Stimulated activated naive CD8-positive, alpha-beta T cell treated with anti-CD3 and anti-CD28 coated beads, Interleukin-15, Interleukin-2, amounts not matched to agents 100 ng/mL and 50 ng/mL, for 24 hours (primary cell): ENCODE measurements around the gene UBAP1.
"Not testable (repeated sequence)": the region's sequence is repeated elsewhere in the genome, so short reads cannot be mapped to it uniquely, and the experiment has no call there.

Source experiments
- H3K27ac Mint-ChIP-seq: one replicate; pipeline ENCODE4 v1.8.0; 2021; ENCODE audit warnings: mild to moderate bottlenecking, mixed read lengths
- H3K27me3 Mint-ChIP-seq: one replicate; pipeline ENCODE4 v1.8.0; 2021; ENCODE audit warnings: mixed read lengths
- H3K36me3 Mint-ChIP-seq: one replicate; pipeline ENCODE4 v1.8.0; 2021; ENCODE audit warnings: low read depth, mixed read lengths
- H3K4me1 Mint-ChIP-seq: one replicate; pipeline ENCODE4 v1.8.0; 2021; ENCODE audit warnings: low read depth, mixed read lengths
- H3K4me3 Mint-ChIP-seq: one replicate; pipeline ENCODE4 v1.8.0; 2021; ENCODE audit warnings: mild to moderate bottlenecking, mixed read lengths
- H3K9me3 Mint-ChIP-seq: one replicate; pipeline ENCODE4 v1.8.0; 2021; ENCODE audit warnings: mixed read lengths

The UBAP1 gene

DNA sequence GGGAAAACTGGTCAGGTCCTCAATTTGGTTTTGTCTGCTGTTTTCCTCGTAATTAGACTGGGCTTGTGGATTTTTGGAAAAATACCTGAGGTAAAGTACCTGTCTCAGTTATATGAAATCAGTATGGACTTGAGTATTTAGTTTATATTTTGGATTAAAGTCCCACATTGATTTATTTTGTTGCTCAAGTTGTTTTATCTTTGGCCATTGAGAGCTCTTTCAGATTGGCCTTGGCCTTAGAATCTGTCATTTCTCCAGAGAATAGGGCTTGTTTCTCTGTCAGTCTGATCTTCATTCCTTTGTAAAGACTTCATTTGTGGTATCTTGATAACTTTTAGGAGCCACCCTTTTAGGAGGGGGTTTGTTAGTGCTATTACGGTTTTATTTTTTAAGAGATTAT is 21.2 kb downstream of the UBAP1 start:
- Mint-ChIP-seq H3K27ac (no peak overlapping the region), H3K4me3 (no peak overlapping the region), H3K4me1 (peaks cover 36% of the 10 kb centered on the region), H3K27me3 (no peaks in the 10 kb centered on the region), H3K9me3 (no peaks in the 10 kb centered on the region), H3K36me3 (peaks cover 12% of the 10 kb centered on the region)

- Mint-ChIP-seq H3K4me3 (no peak overlapping the region), H3K27ac (no peak overlapping the region), H3K27me3 (no peaks in the 10 kb centered on the region), H3K4me1 (peaks cover 25% of the 10 kb centered on the region), H3K9me3 (no peaks in the 10 kb centered on the region), H3K36me3 (peaks cover 13% of the 10 kb centered on the region)
These were observed 24.6 kb downstream of the UBAP1 start for GRCh38 chr9:34203275-34203991.

- no peak overlapping the region for H3K4me3 Mint-ChIP-seq
- H3K27ac Mint-ChIP-seq: no peak overlapping the region
- H3K4me1 Mint-ChIP-seq: peaks cover 25% of the 10 kb centered on the region
- no peaks in the 10 kb centered on the region for H3K9me3 Mint-ChIP-seq
- H3K27me3 Mint-ChIP-seq: no peaks in the 10 kb centered on the region
- H3K36me3 Mint-ChIP-seq: peaks cover 14% of the 10 kb centered on the region
These were observed 25.3 kb downstream of the UBAP1 start for GRCh38 chr9:34203992-34204635.

- H3K4me1 Mint-ChIP-seq: peaks cover 28% of the 10 kb centered on the region
These were observed 26.3 kb downstream of the UBAP1 start for GRCh38 chr9:34205102-34205501.

GRCh38 chr9:34206561-34206960 is 27.7 kb downstream of the UBAP1 start:
- peaks cover 24% of the 10 kb centered on the region for H3K36me3 Mint-ChIP-seq
- H3K4me1 Mint-ChIP-seq: peaks cover 30% of the 10 kb centered on the region
- H3K4me3 Mint-ChIP-seq: no peak overlapping the region
- no peak overlapping the region for H3K27ac Mint-ChIP-seq
- no peaks in the 10 kb centered on the region for H3K9me3 Mint-ChIP-seq
- H3K27me3 Mint-ChIP-seq: no peaks in the 10 kb centered on the region

More at GRCh38 chr9:34205102-34205501, 26.3 kb downstream of the UBAP1 start:
- H3K27me3 Mint-ChIP-seq: no peaks in the 10 kb centered on the region
- peaks cover 22% of the 10 kb centered on the region for H3K36me3 Mint-ChIP-seq
- no peak overlapping the region for H3K27ac Mint-ChIP-seq
- H3K9me3 Mint-ChIP-seq: no peaks in the 10 kb centered on the region
- H3K4me3 Mint-ChIP-seq: no peak overlapping the region

- peaks cover 33% of the 10 kb centered on the region for H3K4me1 Mint-ChIP-seq
- peaks cover 24% of the 10 kb centered on the region for H3K36me3 Mint-ChIP-seq
- H3K27ac Mint-ChIP-seq: no peak overlapping the region
- no peaks in the 10 kb centered on the region for H3K27me3 Mint-ChIP-seq
- no peak overlapping the region for H3K4me3 Mint-ChIP-seq
- no peaks in the 10 kb centered on the region for H3K9me3 Mint-ChIP-seq
These were observed 32.6 kb downstream of the UBAP1 start for GRCh38 chr9:34211395-34211794.

DNA sequence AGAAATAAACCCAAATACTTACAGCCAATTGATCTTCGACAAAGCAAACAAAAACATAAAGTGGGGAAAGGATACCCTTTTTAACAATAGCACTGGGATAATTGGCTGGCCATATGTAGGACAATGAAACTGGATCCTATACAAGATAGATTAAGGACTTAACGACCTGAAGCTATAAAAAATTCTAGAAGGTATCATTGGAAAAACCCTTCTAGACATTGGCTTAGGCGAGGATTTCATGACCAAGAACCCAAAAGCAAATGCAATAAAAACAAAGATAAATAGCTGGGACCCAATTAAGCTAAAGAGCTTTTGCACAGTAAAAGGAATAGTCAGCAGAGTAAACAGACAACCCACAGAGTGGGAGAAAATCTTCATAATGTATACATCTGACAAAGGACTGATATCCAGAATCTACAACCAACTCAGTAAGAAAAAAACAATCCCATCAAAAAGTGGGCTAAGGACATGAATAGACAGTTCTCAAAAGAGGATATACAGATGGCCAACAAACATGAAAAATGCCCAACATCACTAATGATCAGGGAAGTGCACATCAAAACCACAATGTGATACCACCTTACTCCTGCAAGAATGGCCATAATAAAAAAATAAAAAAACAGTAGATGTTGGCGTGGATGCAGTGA is 35.6 kb downstream of the UBAP1 start:
- H3K4me3 Mint-ChIP-seq, H3K27me3 Mint-ChIP-seq, H3K9me3 Mint-ChIP-seq, H3K27ac Mint-ChIP-seq: not testable (repeated sequence)
- Mint-ChIP-seq H3K4me1 (peaks cover 32% of the 10 kb centered on the region), H3K36me3 (peaks cover 12% of the 10 kb centered on the region)

DNA sequence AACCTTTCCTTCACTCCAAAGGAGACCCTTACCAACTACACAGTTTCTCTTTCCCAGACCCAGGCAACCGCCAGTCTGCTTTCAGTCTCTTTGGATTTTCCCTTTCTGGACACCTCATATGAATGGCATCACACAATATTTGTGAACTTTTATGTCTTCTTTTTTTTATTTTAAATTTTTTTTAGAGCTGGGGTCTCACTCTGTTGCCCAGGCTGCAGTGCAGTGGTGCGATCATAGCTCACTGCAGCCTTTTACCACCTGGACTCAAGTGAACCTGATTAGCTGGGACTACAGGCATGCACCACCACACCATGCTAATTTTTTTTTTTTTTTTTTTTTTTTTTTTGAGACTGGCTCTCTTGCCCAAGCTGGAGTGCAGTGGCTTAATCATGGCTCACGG is 37.5 kb downstream of the UBAP1 start:
- Mint-ChIP-seq H3K4me1 (peaks cover 21% of the 10 kb centered on the region), H3K36me3 (peaks cover 13% of the 10 kb centered on the region), H3K27me3 (no peaks in the 10 kb centered on the region), H3K9me3 (no peaks in the 10 kb centered on the region), H3K27ac (no peak overlapping the region), H3K4me3 (no peak overlapping the region)

- not testable (repeated sequence) for H3K27me3 Mint-ChIP-seq, H3K9me3 Mint-ChIP-seq, H3K27ac Mint-ChIP-seq, H3K4me3 Mint-ChIP-seq
- peaks cover 17% of the 10 kb centered on the region for H3K4me1 Mint-ChIP-seq
- H3K36me3 Mint-ChIP-seq: peaks cover 20% of the 10 kb centered on the region
These were observed 38.2 kb downstream of the UBAP1 start for GRCh38 chr9:34217015-34217414.

- Mint-ChIP-seq H3K9me3 (no peaks in the 10 kb centered on the region), H3K36me3 (peaks cover 23% of the 10 kb centered on the region), H3K4me1 (peaks cover 11% of the 10 kb centered on the region), H3K4me3 (no peak overlapping the region), H3K27me3 (no peaks in the 10 kb centered on the region), H3K27ac (no peak overlapping the region)
These were observed 39.6 kb downstream of the UBAP1 start for GRCh38 chr9:34218446-34218845.

DNA sequence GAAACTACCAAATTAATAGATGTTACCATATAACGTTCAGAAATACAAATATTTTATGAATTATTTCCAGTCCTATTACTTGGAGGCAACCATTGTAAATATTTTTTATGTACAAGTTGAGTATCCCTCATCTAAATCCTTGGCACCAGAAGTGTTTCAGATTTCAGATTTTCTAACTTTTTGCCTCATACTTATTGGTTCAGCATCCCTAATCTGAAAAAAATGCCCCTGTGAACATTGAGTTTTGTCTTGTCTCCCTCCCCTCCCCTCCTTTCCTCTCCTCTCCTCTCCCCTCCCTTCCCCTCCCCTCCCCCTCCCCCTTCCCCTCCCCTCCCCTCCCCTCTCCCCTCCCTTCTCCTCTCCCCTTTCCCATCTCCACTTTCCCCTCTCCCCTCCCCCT is 40.6 kb downstream of the UBAP1 start:
- H3K27ac Mint-ChIP-seq: no peak overlapping the region
- H3K4me3 Mint-ChIP-seq: no peak overlapping the region
- H3K27me3 Mint-ChIP-seq: no peaks in the 10 kb centered on the region
- H3K36me3 Mint-ChIP-seq: peaks cover 31% of the 10 kb centered on the region
- peaks cover 7% of the 10 kb centered on the region for H3K4me1 Mint-ChIP-seq
- no peaks in the 10 kb centered on the region for H3K9me3 Mint-ChIP-seq

- Mint-ChIP-seq H3K27ac (no peak overlapping the region), H3K27me3 (no peaks in the 10 kb centered on the region), H3K4me3 (no peak overlapping the region), H3K9me3 (no peaks in the 10 kb centered on the region), H3K4me1 (peaks cover 7% of the 10 kb centered on the region), H3K36me3 (peaks cover 33% of the 10 kb centered on the region)
These were observed 41.4 kb downstream of the UBAP1 start for GRCh38 chr9:34220218-34220617.

DNA sequence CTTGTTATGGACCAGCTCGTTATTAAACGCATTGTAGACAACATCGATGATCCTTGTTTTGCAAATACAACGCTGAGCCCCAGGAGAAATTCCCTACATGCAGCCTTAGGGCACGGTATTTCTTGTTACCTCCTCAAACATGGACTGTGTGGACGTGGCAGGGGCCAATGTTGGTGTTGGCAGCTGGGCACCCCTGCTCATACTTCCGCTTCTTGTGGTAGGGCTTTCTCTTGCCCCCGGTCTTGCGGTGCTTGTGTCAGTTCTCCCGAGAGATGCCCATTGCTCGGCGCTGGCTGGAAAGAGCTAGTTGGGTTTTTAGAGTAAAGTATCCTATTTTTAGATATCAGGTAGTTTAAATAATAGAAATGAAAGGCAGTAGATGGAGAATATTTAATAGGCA is 45.5 kb downstream of the UBAP1 start:
- Mint-ChIP-seq H3K27me3 (no peaks in the 10 kb centered on the region), H3K9me3 (no peaks in the 10 kb centered on the region), H3K36me3 (peaks cover 38% of the 10 kb centered on the region), H3K27ac (no peak overlapping the region), H3K4me3 (no peak overlapping the region), H3K4me1 (peaks cover 3% of the 10 kb centered on the region)

GRCh38 chr9:34226144-34226760 is 47.4 kb downstream of the UBAP1 start:
- not testable (repeated sequence) for H3K27me3 Mint-ChIP-seq, H3K27ac Mint-ChIP-seq, H3K9me3 Mint-ChIP-seq, H3K4me1 Mint-ChIP-seq, H3K4me3 Mint-ChIP-seq
- H3K36me3 Mint-ChIP-seq: peaks cover 31% of the 10 kb centered on the region

DNA sequence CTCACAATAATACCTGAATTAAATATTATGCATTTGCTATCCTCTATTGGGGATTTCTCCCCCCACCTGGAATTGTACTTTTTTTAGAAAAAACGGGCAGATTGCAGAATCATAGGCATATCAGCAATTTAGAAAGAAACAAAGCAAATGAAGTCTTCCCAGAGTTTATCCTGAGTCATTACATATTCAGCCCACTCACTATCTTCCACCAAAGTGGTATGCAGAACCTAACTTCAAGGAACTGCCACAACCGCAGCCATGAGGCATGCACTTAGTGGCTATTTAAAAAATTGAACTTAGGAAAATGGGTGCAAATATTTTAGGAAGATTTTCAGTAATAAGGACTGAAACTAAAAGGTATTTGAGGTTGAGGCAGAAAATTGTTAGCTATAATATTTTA is 48.6 kb downstream of the UBAP1 start:
- Mint-ChIP-seq H3K27me3 (no peaks in the 10 kb centered on the region), H3K27ac (no peak overlapping the region), H3K36me3 (peaks cover 22% of the 10 kb centered on the region), H3K4me3 (no peak overlapping the region), H3K9me3 (no peaks in the 10 kb centered on the region), H3K4me1 (no peaks in the 10 kb centered on the region)
